HG02981 (cell line): ENCODE results near the gene SLC12A3.

ENCODE experiments used
- ATAC-seq: cut with Tn5 transposase; IDR thresholded peaks from one replicate; pipeline ENCODE4 v1.9.1; 2021; ENCODE audit warnings: mild to moderate bottlenecking, moderate library complexity; ENCODE audit not compliant: unreplicated experiment

The SLC12A3 gene

GRCh38 chr16:56938664-56939513 lies 73.9 kb downstream of the SLC12A3 start:
- ATAC-seq, result peak; percentile 50

GRCh38 chr16:56939801-56940200 lies 74.8 kb downstream of the SLC12A3 start:
- no peak for ATAC-seq

GRCh38 chr16:56941092-56941491 lies 76.1 kb downstream of the SLC12A3 start:
- ATAC-seq, result no peak

GRCh38 chr16:56941856-56942331 lies 76.9 kb downstream of the SLC12A3 start:
- no peak for ATAC-seq

GRCh38 chr16:56943761-56944375 lies 78.9 kb downstream of the SLC12A3 start:
- no peak for ATAC-seq

- peak; percentile 37 for ATAC-seq
Measured at GRCh38 chr16:56944954-56945839, 80.2 kb downstream of the SLC12A3 start.

- no peak for ATAC-seq
Measured at GRCh38 chr16:56945847-56946527, 81.0 kb downstream of the SLC12A3 start.

- ATAC-seq, result no peak
Measured at GRCh38 chr16:56946767-56947603, 82.0 kb downstream of the SLC12A3 start.

- no peak for ATAC-seq
Measured at GRCh38 chr16:56947604-56947995, 82.6 kb downstream of the SLC12A3 start.

- ATAC-seq, result no peak
Measured at GRCh38 chr16:56948234-56948633, 83.2 kb downstream of the SLC12A3 start.

GRCh38 chr16:56950051-56950450 lies 85.0 kb downstream of the SLC12A3 start:
- no peak for ATAC-seq

- ATAC-seq, result no peak
Measured at GRCh38 chr16:56950455-56950854, 85.4 kb downstream of the SLC12A3 start.

GRCh38 chr16:56950881-56951771 lies 86.1 kb downstream of the SLC12A3 start:
- no peak for ATAC-seq

GRCh38 chr16:56953006-56953405 lies 88.0 kb downstream of the SLC12A3 start:
- no peak for ATAC-seq

GRCh38 chr16:56956076-56956475 lies 91.1 kb downstream of the SLC12A3 start:
- ATAC-seq, result no peak

GRCh38 chr16:56956756-56957155 lies 91.7 kb downstream of the SLC12A3 start:
- no peak for ATAC-seq

- ATAC-seq, result no peak
Measured at GRCh38 chr16:56960681-56961281, 95.8 kb downstream of the SLC12A3 start.

- no peak for ATAC-seq
Measured at GRCh38 chr16:56961386-56961785, 96.4 kb downstream of the SLC12A3 start.
